ENCODE measurements around the gene SLIT3.

The SLIT3 gene

DNA sequence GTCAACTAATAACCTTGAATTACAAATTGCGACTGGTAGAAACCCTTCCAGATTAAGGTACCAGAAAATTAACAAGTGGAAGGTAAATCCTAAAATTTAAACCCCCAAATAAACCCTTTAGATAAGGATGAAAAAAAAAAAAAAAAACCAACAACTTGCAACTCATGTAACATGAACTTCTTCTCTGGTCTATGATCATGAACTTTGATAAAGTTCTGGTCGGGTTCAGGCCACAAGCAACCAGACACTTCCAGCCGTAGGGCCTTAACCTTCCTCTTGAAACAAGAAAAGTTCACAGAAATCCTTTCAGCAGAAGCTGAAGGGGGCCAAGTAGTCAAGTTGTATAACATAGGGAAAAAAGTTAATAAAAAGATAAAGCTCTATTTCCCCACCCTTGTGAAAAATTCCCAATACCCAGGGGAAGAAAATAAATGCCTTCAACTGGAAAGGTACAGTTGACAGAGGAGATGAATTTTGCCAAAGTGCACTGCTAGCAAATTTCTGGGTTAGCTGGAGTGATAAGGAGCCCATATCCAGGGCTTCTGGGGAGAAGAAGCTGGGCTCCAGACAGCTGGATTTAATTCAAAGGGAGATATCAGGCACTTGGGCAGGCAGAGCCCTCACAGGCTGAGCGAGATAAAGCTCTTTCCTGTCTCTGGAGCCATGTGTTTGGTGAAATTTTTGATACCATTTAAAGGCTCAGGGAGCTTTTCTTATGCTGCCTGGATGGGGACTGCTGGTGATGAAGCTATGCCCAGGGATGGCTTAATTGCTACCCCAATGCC, 487.6 kb downstream of the SLIT3 start:
- no peak for DNase-seq

DNA sequence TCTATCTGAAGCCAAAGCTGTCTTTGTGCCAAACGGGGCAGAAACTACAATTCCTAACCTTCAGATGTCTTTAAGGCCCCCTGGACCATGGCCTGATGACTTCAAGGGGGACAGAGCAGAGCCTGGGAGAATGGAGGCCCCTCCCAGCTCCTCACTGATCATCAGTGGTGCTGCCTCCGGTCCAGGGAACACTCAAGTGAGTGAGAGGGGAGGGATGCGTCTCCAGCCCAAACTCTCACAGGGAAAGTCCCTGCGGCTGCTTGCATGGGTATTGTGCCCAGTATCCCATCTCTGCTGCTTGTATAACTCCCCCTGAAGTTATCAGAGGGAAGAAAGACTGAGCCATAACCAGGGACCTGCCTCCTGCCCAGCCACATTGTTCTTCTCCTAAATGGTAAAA, 490.3 kb downstream of the SLIT3 start:
- DNase-seq, result no peak

- DNase-seq, result no peak
These were observed 491.7 kb downstream of the SLIT3 start for GRCh38 chr5:168809218-168809617.

- no peak for DNase-seq
These were observed 492.8 kb downstream of the SLIT3 start for GRCh38 chr5:168808051-168808616.

GRCh38 chr5:168807287-168807686, 493.7 kb downstream of the SLIT3 start:
- DNase-seq, result no peak

DNA sequence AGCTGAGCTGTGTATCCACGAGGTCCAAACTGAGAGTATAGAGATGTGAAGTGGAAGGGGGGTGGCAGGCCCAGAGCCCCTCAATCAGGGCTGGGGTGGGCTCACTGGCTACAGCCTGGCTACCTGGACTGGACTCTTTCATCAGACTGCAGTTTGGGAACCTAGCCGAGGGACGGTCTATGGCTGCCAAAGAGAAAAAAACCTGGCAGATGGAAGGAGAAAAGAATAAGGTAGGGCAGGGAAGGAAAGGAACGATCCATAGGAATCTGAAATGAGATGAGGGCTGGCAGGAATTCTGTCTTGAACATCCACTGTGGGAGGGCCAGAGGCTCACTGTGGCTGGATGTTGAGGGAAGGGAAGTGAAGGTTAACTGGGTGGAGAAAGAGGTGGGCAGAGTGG, 497.4 kb downstream of the SLIT3 start:
- DNase-seq, result no peak

DNA sequence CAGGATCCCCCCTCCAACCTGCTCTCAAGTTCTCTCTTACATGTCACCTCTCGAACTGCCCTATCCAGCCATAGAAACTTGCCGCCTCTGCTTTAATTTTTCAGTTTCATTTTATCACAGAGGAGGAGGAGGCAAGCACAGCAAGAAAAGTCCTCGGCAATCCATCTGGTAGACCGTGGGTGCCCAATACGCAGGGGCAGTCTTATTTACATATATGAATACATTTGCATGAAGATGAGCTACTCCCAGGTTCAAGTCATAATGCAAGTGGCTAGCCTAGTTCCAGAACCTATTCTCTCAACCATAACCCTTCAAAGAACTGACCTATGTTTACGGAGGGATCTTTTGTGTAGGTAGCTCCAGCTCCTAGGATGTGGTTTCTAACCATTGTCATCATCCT, 498.6 kb downstream of the SLIT3 start:
- DNase-seq, result peak in 1 of 2 experiments; percentile 16

DNA sequence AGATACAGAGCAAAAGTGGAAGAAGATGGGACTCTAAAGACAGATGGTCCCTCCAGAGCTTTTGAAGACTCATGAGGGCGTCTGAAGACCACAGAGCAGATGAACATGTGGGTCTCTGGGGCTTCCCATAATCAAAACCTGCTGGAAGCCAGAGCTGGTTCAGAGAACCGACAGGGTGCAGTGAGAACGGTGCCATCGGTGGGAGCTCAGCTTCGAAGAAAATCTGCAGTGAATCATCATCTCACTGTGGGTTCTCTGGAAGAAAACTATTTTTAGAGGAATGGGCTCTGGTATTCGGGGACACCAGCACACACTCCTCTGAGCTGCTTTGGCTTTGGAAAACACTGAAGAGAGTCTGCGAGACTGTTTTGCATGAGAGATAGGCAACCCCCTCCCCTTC, 499.4 kb downstream of the SLIT3 start:
- no peak for DNase-seq

DNA sequence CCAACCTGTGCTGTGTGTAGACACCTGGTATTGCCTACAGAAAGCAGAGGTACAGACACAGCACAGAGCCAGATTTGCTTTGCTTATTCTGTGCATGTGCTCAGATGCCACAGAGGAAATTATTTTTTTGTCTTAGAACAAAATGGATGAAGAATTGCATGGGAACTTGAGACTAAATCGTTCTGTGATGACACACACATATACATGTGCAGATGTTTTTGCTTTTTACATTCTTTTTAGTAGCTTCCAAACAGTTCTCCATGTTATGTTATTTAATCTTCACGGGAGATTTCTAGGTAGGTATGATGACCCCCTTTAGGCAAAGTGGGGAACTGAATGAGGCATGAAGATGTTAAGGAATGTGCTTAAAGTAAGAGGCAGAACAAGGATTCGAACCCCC, 500.2 kb downstream of the SLIT3 start:
- no peak for DNase-seq

DNA sequence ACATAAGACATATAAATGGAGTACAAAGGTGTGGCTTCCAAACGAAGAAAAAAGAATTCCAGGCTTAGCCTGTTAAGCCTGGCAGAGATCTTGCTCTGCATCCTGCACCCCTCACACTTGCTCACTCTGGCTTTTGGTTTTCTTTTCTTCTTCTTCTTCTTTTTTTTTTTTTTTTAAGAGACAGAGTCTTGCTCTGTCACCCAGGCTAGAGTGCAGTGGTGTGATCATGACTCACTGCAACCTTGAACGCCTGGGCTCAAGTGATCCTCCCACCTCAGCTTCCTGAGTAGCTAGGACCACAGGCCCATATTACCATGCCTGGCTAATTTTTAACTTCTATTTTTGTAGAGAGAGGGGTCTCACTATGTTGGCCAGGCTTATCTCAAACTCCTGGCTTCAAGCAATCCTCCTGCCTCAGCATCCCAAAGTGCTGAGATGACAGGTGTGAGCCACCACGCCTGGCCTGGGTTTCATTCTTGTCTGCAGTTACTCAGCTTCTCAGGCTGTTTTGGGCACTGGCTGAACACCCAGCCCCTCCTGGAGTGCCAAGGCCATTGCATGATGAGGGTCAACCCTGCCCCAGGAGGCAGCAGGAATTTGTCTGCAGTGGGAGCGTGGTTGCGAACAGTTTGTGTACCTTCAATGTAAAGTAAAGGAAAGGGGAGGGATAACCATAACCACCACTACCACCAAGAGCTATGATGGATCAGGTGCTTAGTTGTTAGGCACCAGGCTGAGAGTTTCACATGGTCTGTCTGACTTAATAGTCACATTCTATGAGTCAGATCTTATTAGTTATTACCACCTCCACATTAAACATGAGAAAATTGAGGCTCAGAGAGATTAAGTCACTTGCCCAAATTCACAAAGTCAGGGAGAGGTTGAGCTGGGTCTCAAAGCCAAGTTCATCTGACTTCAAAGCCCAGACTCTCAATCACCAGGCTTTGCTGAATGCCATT, 502.6 kb downstream of the SLIT3 start:
- DNase-seq, result no peak

DNA sequence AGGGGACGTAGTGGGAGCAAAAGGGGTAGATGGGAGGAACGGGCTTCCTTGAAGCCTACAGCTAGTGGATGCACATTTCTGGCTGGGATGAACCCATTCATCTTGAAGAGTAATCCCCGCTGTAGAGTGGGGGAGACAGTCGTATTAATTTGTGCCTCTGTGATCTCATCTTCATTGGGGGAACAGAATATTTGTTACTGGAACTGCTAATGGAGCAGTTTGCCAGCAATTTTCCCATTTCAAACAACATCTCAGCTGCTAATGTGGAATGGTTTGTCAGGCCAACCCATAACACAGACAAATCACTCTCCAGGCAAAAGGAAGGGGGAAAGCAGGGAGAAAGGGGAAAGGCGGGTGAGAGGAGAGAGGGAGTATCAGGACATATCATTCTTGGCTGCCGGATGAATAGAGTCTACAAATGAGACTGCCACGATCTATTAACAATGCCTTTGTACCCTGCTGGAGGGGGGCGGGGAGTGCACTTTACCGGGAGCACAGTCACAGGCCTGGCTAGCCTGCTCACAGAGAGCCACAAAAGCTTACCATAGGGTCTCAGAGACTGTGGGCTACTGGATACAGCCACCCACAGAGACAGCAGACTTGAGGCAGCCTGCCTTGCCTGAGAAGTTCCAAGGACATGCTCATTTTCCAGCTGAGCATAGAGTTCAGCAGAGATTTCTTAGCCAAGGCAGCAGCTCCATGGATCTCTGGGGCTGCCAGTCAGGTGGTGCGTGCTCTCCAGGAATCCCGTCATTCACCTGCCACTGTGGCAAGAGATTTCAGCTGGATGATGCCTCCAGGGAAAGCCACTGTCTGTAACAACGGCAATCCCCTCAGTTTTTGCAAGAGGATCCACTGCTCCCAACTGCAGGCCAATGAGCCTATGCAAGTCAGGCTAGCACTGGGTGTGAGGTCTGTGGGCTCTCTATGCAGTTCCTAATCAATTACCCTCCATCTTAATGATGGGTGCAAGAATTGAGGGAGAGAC, 504.1 kb downstream of the SLIT3 start:
- DNase-seq, result no peak

GRCh38 chr5:168796000-168796399, 504.9 kb downstream of the SLIT3 start:
- DNase-seq, result no peak

GRCh38 chr5:168793841-168794837, 506.8 kb downstream of the SLIT3 start:
- DNase-seq, result peak; percentile 35 to 42

DNA sequence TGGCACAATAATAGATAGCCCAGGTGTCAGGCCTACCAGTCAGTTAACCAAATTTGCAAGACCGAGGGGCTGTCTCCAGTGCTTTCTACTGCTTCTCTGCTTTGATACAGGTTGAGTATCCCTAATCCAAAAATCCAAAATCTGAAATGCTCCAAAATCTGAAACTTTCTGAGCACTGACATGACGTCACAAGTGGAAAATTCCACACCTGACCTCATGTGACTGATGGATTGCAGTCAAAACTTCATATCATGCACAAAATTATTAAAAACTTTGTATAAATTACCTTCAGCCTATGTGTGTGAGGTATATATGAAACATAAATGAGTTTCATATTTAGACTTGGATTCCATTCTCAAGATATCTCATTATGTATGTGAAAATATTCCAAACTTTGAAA, 508.3 kb downstream of the SLIT3 start:
- no peak for DNase-seq

DNA sequence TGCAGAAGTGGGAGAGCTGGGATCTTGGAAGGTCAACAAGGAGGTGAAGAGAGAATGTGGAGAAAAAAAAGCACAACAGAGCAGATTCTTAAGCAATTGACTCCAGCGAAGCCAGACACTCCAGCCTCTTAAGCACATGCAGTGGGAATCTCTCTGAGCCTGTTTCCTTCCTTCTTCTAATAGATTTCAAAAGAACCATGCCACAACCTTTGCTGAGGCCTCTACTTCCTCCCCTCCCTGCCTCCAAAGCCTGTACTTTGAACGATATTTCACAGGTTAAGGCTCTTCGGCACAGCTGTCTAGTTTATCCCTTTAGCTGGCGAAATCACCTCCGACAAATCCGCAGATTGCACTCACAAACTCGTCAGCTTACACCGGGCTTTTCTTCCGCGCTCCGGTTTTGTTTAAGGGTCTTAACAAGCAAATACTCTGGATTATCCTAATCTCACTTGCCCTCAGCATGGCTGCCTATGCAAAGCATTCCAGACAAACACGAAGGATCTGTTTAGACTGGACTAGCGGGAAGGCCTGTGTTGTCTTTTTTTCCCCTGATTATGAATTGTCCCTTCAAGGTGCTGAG, 510.2 kb downstream of the SLIT3 start:
- no peak for DNase-seq

DNA sequence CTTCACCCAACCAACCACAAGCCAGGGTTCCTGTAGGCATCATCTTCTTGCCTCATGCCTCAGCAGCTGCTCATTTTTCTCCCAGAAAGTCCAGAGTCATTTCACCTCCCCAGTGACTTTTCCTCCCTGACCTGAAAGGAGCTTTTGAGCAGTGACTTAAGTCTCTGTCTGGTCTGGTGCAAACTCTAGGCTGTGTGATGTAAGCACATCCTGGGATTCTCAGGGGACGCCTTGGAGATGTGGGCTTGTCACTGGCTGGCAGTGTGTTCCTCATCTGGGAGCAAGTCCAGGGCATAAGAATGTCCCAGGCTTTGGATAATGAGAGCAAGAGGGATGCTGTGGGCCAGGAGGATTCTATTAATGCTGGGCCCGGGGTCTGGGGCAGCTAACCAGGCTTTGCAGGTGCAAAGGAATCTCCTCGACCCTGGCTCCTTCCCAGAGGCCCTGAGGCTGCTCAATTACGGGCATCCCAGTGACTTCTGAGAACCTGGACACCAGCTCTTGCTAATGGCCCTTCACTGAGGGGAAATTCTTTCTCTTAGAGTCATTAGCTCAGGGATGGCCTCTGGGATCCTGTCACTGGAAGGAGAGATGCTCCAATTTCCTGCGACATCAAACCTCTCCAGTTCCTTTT, 510.8 kb downstream of the SLIT3 start:
- no peak for DNase-seq

- no peak for DNase-seq
These were observed 512.2 kb downstream of the SLIT3 start for GRCh38 chr5:168788786-168789185.

GRCh38 chr5:168788107-168788506, 512.8 kb downstream of the SLIT3 start:
- DNase-seq, result no peak

- DNase-seq, result no peak
These were observed 514.8 kb downstream of the SLIT3 start for GRCh38 chr5:168786147-168786546.

DNA sequence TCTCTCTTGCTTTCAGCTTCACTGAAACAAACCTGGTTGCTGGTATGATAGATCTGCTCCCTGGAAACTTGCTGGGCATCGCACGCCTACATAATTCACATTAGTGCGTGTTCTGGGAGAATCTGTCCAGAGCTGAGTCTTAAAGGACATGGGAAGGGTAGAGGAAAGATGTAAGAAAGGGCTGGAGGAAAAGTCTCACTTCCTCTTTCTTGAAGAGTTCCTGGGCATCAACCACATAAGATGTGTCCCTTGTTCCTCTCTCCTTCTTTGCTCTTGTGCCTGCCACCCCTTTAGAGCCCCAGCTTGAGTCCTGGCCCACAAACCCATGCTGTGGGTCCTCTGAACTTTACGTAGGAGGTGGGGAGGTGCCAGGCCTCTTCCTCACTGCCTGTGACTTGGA, 516.5 kb downstream of the SLIT3 start:
- no peak for DNase-seq

All from activated CD4-positive, alpha-beta T cell treated with anti-CD3 and anti-CD28 coated beads, Interleukin-2, amount 50 U/mL, for 48 hours (primary cell).